SU-DHL-6 (cell line): ENCODE data around the gene SCEL.

Source experiments
- H2AFZ ChIP-seq: fragments of 200-600 bp; sonication (generic); 2 replicates; pipeline ENCODE4 v1.6.1; 2014; ENCODE audit warnings: low read depth, mild to moderate bottlenecking, moderate library complexity, mixed read lengths, antibody characterized with exemption, low read length; ENCODE audit not compliant: severe bottlenecking
- H3F3A ChIP-seq: fragments of 200-600 bp; shearing (Covaris generic); 2 replicates; pipeline ENCODE4 v1.6.0; 2016; ENCODE audit warnings: antibody characterized with exemption, mild to moderate bottlenecking; ENCODE audit not compliant: insufficient read depth
- H3K27ac ChIP-seq: fragments of 200-600 bp; sonication (generic); 2 replicates; pipeline ENCODE4 v1.5.1; 2016; ENCODE audit warnings: low read depth, mild to moderate bottlenecking, low read length, moderate library complexity, mixed read lengths
- H3K27me3 ChIP-seq: fragments of 200-600 bp; sonication (generic), shearing (Covaris generic); 2 replicates; pipeline ENCODE4 v1.6.0; 2014; ENCODE audit warnings: mild to moderate bottlenecking, low read length
- H3K36me3 ChIP-seq: fragments of 200-600 bp; sonication (generic); 2 replicates; pipeline ENCODE4 v1.6.1; 2014; ENCODE audit warnings: mild to moderate bottlenecking, low read length, mixed read lengths
- H3K4me2 ChIP-seq: fragments of 300-600, 200-600 bp; shearing (Covaris generic), sonication (generic); 2 replicates; pipeline ENCODE4 v1.6.0; 2014; ENCODE audit warnings: low read length, low read depth, mild to moderate bottlenecking; ENCODE audit not compliant: poor library complexity, severe bottlenecking
- H3K4me3 ChIP-seq: fragments of 200-600 bp; sonication (generic); 2 replicates; pipeline ENCODE4 v1.5.1; 2014; ENCODE audit warnings: antibody characterized with exemption, low read length, mild to moderate bottlenecking, mixed read lengths; ENCODE audit not compliant: insufficient read depth, poor library complexity, severe bottlenecking
- H3K79me2 ChIP-seq: fragments of 200-600 bp; sonication (generic); 2 replicates; pipeline ENCODE4 v1.6.1; 2014; ENCODE audit warnings: mild to moderate bottlenecking, low read length, moderate library complexity; ENCODE audit not compliant: insufficient read depth
- H3K9ac ChIP-seq: fragments of 200-600 bp; sonication (generic); 2 replicates; pipeline ENCODE4 v1.7.0; 2014; ENCODE audit warnings: mild to moderate bottlenecking, low read length
- H3K9me2 ChIP-seq: fragments of 200-600 bp; sonication (generic); replicated peaks from 2 replicates; pipeline ENCODE4 v1.6.1; 2014; ENCODE audit warnings: low read length; ENCODE audit not compliant: insufficient read depth
- H3K9me3 ChIP-seq: fragments of 200-600 bp; sonication (generic); 2 replicates; pipeline ENCODE4 v1.6.1; 2014; ENCODE audit warnings: low read length, mixed read lengths; ENCODE audit not compliant: insufficient read depth
- H4K20me1 ChIP-seq: fragments of 200-600 bp; sonication (generic); 2 replicates; pipeline ENCODE4 v1.6.1; 2014; ENCODE audit warnings: low read depth, mild to moderate bottlenecking, antibody characterized with exemption, low read length, moderate library complexity, mixed read lengths
- CTCF ChIP-seq: fragments of 200-600 bp; sonication (generic); IDR thresholded peaks from one replicate; pipeline ENCODE4 v1.5.1; 2017; ENCODE audit warnings: antibody characterized with exemption, mild to moderate bottlenecking, low read length, moderate library complexity; ENCODE audit not compliant: insufficient read depth, poor library complexity, severe bottlenecking
- EZH2phosphoT487 ChIP-seq: fragments of 200-600 bp; sonication (generic), shearing (Covaris generic); conservative IDR thresholded peaks from 2 replicates; pipeline ENCODE4 v1.6.1; 2018; ENCODE audit warnings: mild to moderate bottlenecking, antibody characterized with exemption, low read length, moderate library complexity, mixed read lengths

The SCEL gene

GRCh38 chr13:77522444-77522843 lies 13.1 kb upstream of the SCEL start:
- H3K4me3 ChIP-seq = no peak overlapping the region
- H3K79me2 ChIP-seq = no peaks in the 10 kb centered on the region
- H3K27me3 ChIP-seq = no peaks in the 10 kb centered on the region
- H3K9me2 ChIP-seq = no peaks in the 10 kb centered on the region
- no peaks in the 10 kb centered on the region for H4K20me1 ChIP-seq
- H3K9me3 ChIP-seq = no peaks in the 10 kb centered on the region
- no peak overlapping the region for H3K27ac ChIP-seq
- H2AFZ ChIP-seq = no peak overlapping the region
- TF ChIP-seq CTCF (no peak), EZH2phosphoT487 (no peak)
- H3K4me2 ChIP-seq = no peak overlapping the region
- no peaks in the 10 kb centered on the region for H3K36me3 ChIP-seq
- H3K9ac ChIP-seq = no peak overlapping the region
- no peaks in the 10 kb centered on the region for H3F3A ChIP-seq

- Histone ChIP-seq H3K27ac (no peak overlapping the region), H3K9ac (no peak overlapping the region), H3K4me2 (no peak overlapping the region), H3F3A (no peaks in the 10 kb centered on the region), H3K27me3 (no peaks in the 10 kb centered on the region), H3K79me2 (no peaks in the 10 kb centered on the region), H3K4me3 (no peak overlapping the region), H3K9me3 (no peaks in the 10 kb centered on the region), H3K36me3 (no peaks in the 10 kb centered on the region), H2AFZ (no peak overlapping the region), H3K9me2 (no peaks in the 10 kb centered on the region), H4K20me1 (no peaks in the 10 kb centered on the region)
- TF ChIP-seq CTCF (no peak), EZH2phosphoT487 (no peak)
Measured at GRCh38 chr13:77523386-77523785, 12.1 kb upstream of the SCEL start.

GRCh38 chr13:77523834-77524728 lies 11.4 kb upstream of the SCEL start:
- no peaks in the 10 kb centered on the region for H3K79me2 ChIP-seq
- no peak for TF ChIP-seq EZH2phosphoT487
- TF ChIP-seq CTCF = no peak
- H3K9ac ChIP-seq = no peak overlapping the region
- no peak overlapping the region for H3K4me3 ChIP-seq
- no peaks in the 10 kb centered on the region for H3K9me3 ChIP-seq
- no peak overlapping the region for H2AFZ ChIP-seq
- no peaks in the 10 kb centered on the region for H3K27me3 ChIP-seq
- no peaks in the 10 kb centered on the region for H3K36me3 ChIP-seq
- no peaks in the 10 kb centered on the region for H3K9me2 ChIP-seq
- no peak overlapping the region for H3K27ac ChIP-seq
- H3F3A ChIP-seq = no peaks in the 10 kb centered on the region
- H3K4me2 ChIP-seq = no peak overlapping the region
- H4K20me1 ChIP-seq = no peaks in the 10 kb centered on the region
